ENCODE data around the gene PIGS.
A peak's percentile ranks its signal among the peaks of the same experiment; 100 is the strongest.
"Not testable (repeated sequence)": the region's sequence is repeated elsewhere in the genome, so short reads cannot be mapped to it uniquely, and the experiment has no call there.

PIGS gene

GRCh38 chr17:28578246-28579195, 7.2 kb upstream of the PIGS start:
- DNase-seq (ENCODE audit: low read depth in 2 of 2): no peak

- DNase-seq (ENCODE audit: low read depth in 2 of 2): no peak
Measured at GRCh38 chr17:28577466-28577824, 6.1 kb upstream of the PIGS start.

- DNase-seq (ENCODE audit: low read depth in 2 of 2): peak; percentile 97 to 100
Measured at GRCh38 chr17:28576758-28577465, 5.6 kb upstream of the PIGS start, which contains the start of gene ALDOC. TSS of gene ALDOC (minus strand) at chr17:28576895. CDS start at chr17:28575532, 1,363 bp downstream.

- DNase-seq (ENCODE audit: low read depth in 2 of 2): not testable (repeated sequence)
Measured at GRCh38 chr17:28576016-28576415, 4.7 kb upstream of the PIGS start.

- no peak for DNase-seq (ENCODE audit: low read depth in 2 of 2)
Measured at GRCh38 chr17:28575126-28575795, 3.9 kb upstream of the PIGS start.

GRCh38 chr17:28574526-28574925, 3.2 kb upstream of the PIGS start:
- DNase-seq (ENCODE audit: low read depth in 2 of 2): no peak

GRCh38 chr17:28573966-28574480, 2.7 kb upstream of the PIGS start:
- no peak for DNase-seq (ENCODE audit: low read depth in 2 of 2)

- DNase-seq (ENCODE audit: low read depth in 2 of 2): no peak
Measured at GRCh38 chr17:28573521-28573920, 2.2 kb upstream of the PIGS start.

GRCh38 chr17:28573040-28573380, 1.7 kb upstream of the PIGS start:
- no peak for DNase-seq (ENCODE audit: low read depth in 2 of 2)

- no peak for DNase-seq (ENCODE audit: low read depth in 2 of 2)
Measured at GRCh38 chr17:28572259-28573039, 1.1 kb upstream of the PIGS start.

- peak in 1 of 2 donors; percentile 32 for DNase-seq (ENCODE audit: low read depth in 2 of 2)
Measured at GRCh38 chr17:28570716-28571360, 486 bp downstream of the PIGS start.

- no peak for DNase-seq (ENCODE audit: low read depth in 2 of 2)
Measured at GRCh38 chr17:28569446-28569845, 1.9 kb downstream of the PIGS start.

GRCh38 chr17:28567604-28568003, 3.7 kb downstream of the PIGS start:
- no peak for DNase-seq (ENCODE audit: low read depth in 2 of 2)

- DNase-seq (ENCODE audit: low read depth in 2 of 2): no peak
Measured at GRCh38 chr17:28563475-28563874, 7.8 kb downstream of the PIGS start.

- no peak for DNase-seq (ENCODE audit: low read depth in 2 of 2)
Measured at GRCh38 chr17:28555022-28555421, 16.3 kb downstream of the PIGS start.

- DNase-seq (ENCODE audit: low read depth in 2 of 2): no peak
Measured at GRCh38 chr17:28554565-28554964, 16.8 kb downstream of the PIGS start.

- DNase-seq (ENCODE audit: low read depth in 2 of 2): no peak
Measured at GRCh38 chr17:28553000-28553505, 18.3 kb downstream of the PIGS start.

- peak; percentile 72 to 82 for DNase-seq (ENCODE audit: low read depth in 2 of 2)
Measured at GRCh38 chr17:28552176-28552999, 18.9 kb downstream of the PIGS start, which contains the start of gene UNC119. TSS of gene UNC119 (minus strand) at chr17:28552624. CDS start at chr17:28552557, 67 bp downstream.

- no peak for DNase-seq (ENCODE audit: low read depth in 2 of 2)
Measured at GRCh38 chr17:28551421-28552175, 19.7 kb downstream of the PIGS start.

All from stimulated activated CD4-positive, alpha-beta T cell treated with anti-CD3 and anti-CD28 coated beads, Interleukin-1b, Interleukin-23, amount 100 ng/mL, for 4 hours (primary cell).